Stimulated activated effector memory CD8-positive, alpha-beta T cell treated with anti-CD3 and anti-CD28 coated beads, Interleukin-12 subunit alpha, Interleukin-12 subunit beta, amount 100 ng/mL, for 72 hours (primary cell): ENCODE results near the gene ATP6V1C2.

ENCODE experiments used
- ATAC-seq: fragments of 150-1000 bp; cut with Tn5 transposase; 2 replicates; pipeline ENCODE4 v1.10.0; 2021
- DNase-seq, 2 donors: peaks; one replicate each; pipeline ENCODE4 v3.0.0; 2021 to 2022; ENCODE audit warnings: low spot score in 2 of 2
- H3K27ac Mint-ChIP-seq: one replicate; pipeline ENCODE4 v1.8.0; 2022; ENCODE audit warnings: mild to moderate bottlenecking, mixed read lengths
- H3K36me3 Mint-ChIP-seq: one replicate; pipeline ENCODE4 v1.8.0; 2022; ENCODE audit warnings: mild to moderate bottlenecking, mixed read lengths
- H3K4me1 Mint-ChIP-seq: one replicate; pipeline ENCODE4 v1.8.0; 2022; ENCODE audit warnings: mixed read lengths
- H3K4me3 Mint-ChIP-seq: one replicate; pipeline ENCODE4 v1.8.0; 2022; ENCODE audit warnings: mild to moderate bottlenecking, mixed read lengths
- H3K9me3 Mint-ChIP-seq: one replicate; pipeline ENCODE4 v1.8.0; 2022; ENCODE audit warnings: mixed read lengths

The ATP6V1C2 gene

DNA sequence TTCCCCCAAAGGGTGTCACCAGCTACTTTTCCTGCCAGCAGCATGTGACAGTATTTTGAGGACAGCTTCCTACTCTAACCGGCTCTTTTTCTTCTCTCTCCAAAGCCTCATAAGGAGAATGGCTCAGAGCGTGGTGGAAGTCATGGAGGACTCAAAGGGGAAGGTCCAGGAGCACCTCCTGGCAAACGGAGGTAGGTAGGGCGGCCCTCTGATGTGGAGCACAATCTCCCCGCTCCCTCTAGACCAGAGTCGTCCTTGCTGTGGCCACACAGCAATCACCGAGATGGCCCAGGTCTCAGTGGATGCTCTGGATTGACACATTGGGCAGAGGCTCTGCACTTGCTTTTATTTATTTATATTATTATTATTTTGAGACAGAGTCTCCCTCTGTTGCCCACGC lies 32.4 kb downstream of the ATP6V1C2 start:
- Mint-ChIP-seq H3K4me3 (no peak overlapping the region), H3K4me1 (no peaks in the 10 kb centered on the region), H3K27ac (no peak overlapping the region), H3K36me3 (no peaks in the 10 kb centered on the region), H3K9me3 (no peaks in the 10 kb centered on the region)
- DNase-seq: no peak
- no peak for ATAC-seq

GRCh38 chr2:10755621-10756020 lies 34.2 kb downstream of the ATP6V1C2 start:
- Mint-ChIP-seq H3K36me3 (no peaks in the 10 kb centered on the region), H3K27ac (no peak overlapping the region), H3K4me1 (no peaks in the 10 kb centered on the region), H3K4me3 (no peak overlapping the region), H3K9me3 (no peaks in the 10 kb centered on the region)
- DNase-seq (no peak), ATAC-seq (no peak)

DNA sequence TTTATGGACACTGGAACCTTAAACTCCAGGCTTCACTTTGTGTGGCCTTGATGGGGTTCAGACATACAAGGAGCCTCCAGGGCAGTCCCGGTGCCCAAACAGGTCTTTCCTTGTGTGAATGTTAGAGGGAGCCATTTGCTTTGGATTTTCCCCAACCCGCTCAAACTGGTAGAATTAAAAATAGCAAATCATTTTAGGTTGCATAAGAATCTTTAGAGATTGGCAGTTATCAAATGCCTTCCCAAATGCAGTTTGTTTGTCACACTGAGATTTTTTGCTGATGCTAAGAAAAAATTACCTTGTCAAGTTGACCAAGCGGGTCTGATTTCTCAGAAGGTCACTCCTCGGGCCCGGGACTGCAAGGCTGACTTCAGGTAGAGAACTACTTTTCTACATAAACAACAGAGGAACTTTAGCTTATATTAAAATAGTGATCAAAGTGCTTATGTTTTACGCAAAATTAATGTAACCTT lies 36.4 kb downstream of the ATP6V1C2 start:
- Mint-ChIP-seq H3K4me1 (peaks cover under 1% of the 10 kb centered on the region), H3K4me3 (no peak overlapping the region)

DNA sequence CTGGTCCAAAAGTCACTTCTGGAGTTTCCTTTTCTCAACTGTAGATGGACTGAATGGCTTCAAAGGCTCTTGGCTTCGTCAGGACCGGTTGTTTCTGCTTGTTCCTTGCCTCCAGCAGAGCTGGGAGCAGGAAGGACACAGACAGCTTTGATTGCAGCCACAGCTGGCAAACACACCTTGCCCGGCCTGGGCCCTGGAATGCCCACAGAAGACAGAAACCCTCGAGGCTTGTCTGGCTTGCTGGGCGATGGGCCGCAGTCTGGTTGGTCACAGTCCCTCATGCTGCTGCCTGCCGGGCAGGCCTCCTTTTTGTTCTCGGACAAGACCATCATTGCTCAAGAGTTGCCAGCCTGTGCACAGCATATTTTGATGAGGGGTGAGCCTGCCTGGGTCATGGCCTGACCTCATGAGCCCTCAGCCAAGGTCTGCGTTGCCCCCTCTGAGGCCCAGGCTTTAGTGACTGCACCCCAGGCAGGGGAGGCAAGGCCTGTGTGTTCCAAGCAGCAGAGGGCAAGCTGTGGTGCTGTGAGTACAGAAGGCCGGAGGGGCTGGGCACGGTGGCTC lies 37.8 kb downstream of the ATP6V1C2 start:
- H3K4me1 Mint-ChIP-seq: peaks cover 5% of the 10 kb centered on the region
- no peaks in the 10 kb centered on the region for H3K9me3 Mint-ChIP-seq
- DNase-seq: no peak
- no peak overlapping the region for H3K27ac Mint-ChIP-seq
- H3K4me3 Mint-ChIP-seq: no peak overlapping the region
- H3K36me3 Mint-ChIP-seq: no peaks in the 10 kb centered on the region
- ATAC-seq: no peak

More for the DNA sequence above, 36.4 kb downstream of the ATP6V1C2 start:
- ATAC-seq (no peak), DNase-seq (no peak)
- Mint-ChIP-seq H3K36me3 (no peaks in the 10 kb centered on the region), H3K9me3 (no peaks in the 10 kb centered on the region), H3K27ac (no peak overlapping the region)

DNA sequence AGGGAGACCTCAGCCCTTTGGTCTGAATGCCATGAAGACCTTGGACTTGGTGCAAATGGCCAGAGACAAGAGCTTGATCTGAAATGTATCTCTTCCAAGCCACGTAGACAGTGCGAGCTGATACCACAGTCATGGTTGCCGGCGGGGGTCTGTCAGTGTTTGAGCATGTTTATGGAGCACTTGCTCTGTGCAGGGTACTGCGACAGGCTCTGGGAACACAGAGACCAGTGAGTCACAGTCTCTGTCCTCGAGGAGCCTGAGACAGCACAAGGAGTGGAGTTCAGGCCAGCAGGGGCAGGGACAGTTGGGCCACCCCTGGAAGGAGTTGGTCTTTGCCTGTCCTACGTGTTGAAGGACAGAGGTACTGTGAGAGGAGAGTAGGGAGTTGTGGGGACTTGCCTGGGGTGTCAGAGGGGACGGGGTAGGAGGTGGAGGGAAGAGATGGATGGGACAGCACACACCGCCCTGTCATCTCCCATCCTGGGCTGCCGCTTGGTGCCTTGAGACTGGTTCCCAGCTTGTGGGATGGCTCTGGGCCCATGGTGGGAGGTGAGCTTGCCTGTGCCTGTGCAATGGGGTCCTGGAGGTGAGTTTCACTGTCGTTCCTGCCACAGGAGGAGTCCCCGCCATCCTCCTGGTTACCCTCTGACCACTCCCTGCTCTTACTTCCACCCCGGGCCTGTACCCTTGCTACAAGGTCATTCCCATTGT lies 39.5 kb downstream of the ATP6V1C2 start:
- no peak for DNase-seq
- no peak overlapping the region for H3K4me3 Mint-ChIP-seq
- H3K27ac Mint-ChIP-seq: no peak overlapping the region
- ATAC-seq: no peak
- no peaks in the 10 kb centered on the region for H3K9me3 Mint-ChIP-seq
- H3K36me3 Mint-ChIP-seq: no peaks in the 10 kb centered on the region
- H3K4me1 Mint-ChIP-seq: peaks cover 5% of the 10 kb centered on the region

DNA sequence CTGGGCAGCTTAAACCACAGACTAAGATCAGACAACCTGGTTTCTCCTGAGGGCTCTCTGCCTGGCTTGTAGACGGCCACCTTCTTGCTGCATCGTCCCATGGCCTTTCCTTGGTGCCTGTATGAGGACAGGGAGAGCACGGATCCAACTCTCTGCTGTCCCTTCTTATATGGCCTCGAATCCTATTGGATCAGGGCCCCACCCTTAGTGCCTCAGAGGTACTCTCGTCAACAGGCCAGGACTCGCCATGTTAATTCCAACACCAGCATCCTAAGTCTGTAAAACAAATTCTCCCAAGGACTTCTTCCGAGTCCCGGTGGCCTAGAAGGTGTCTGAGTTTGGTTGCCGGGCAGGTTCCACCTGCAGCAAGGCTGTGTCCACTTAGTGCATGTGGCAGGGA lies 40.2 kb downstream of the ATP6V1C2 start:
- DNase-seq (no peak), ATAC-seq (no peak)
- Mint-ChIP-seq H3K9me3 (no peaks in the 10 kb centered on the region), H3K4me1 (peaks cover 5% of the 10 kb centered on the region), H3K36me3 (no peaks in the 10 kb centered on the region), H3K4me3 (no peak overlapping the region), H3K27ac (no peak overlapping the region)

- no peaks in the 10 kb centered on the region for H3K36me3 Mint-ChIP-seq
- ATAC-seq (no peak), DNase-seq (no peak)
- H3K4me1 Mint-ChIP-seq: peaks cover 5% of the 10 kb centered on the region
- no peaks in the 10 kb centered on the region for H3K9me3 Mint-ChIP-seq
- H3K27ac Mint-ChIP-seq: no peak overlapping the region
- no peak overlapping the region for H3K4me3 Mint-ChIP-seq
Measured at GRCh38 chr2:10762651-10763460, 41.4 kb downstream of the ATP6V1C2 start.

DNA sequence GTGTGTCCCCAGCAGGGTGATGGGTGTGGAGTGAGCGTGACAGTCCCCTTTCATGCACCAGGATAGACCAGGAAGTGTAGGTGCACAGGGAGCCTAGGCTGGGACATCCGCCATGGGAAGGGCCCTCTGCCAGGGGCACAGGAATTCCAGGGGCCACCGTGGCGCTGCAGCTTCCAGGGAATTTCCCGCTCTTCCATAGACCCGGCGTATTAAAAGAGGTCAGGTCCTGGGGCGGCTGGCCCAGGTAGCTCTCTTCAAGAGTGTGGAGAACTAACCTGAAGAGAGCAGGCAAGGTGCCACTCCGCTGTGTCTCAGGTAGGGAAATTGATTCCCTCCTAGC lies 42.0 kb downstream of the ATP6V1C2 start:
- Mint-ChIP-seq H3K4me3 (no peak overlapping the region), H3K27ac (no peak overlapping the region), H3K36me3 (no peaks in the 10 kb centered on the region), H3K4me1 (peaks cover 5% of the 10 kb centered on the region), H3K9me3 (no peaks in the 10 kb centered on the region)
- DNase-seq (no peak), ATAC-seq (no peak)

DNA sequence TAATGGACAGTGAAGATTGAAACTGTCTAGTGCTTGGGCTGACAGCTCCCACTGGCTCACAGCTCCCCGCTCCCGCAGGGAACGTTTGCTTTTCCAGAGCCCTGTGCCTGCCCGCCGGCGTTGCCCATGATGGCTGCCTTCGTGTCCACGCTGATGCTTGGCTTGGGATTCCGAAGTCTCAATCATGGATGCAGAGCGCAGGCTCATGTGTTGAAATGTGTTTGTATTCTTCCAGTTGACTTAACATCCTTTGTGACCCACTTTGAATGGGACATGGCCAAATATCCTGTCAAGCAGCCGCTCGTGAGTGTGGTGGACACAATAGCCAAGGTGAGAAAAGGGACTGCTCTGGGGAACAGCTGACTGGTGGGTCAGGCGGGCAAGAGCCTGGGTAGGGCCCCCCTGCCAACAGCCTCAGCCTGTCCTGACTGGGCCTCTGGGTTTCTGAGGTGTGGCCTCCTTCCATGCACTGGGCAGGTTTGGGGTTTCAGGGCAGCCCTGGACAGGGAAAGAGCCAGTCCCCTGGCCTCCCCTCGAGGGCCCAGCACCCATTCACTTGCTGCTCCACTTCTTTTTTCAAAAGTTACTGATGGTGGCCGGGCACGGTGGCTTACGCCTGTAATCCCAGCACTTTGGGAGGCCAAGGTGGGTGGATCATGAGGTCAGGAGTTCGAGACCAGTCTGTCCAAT lies 42.8 kb downstream of the ATP6V1C2 start:
- Mint-ChIP-seq H3K36me3 (no peaks in the 10 kb centered on the region), H3K27ac (no peak overlapping the region)
- no peak for ATAC-seq

GRCh38 chr2:10764896-10765295 lies 43.5 kb downstream of the ATP6V1C2 start:
- Mint-ChIP-seq H3K4me3 (no peak overlapping the region), H3K9me3 (no peaks in the 10 kb centered on the region)
- ATAC-seq: no peak

More for the DNA sequence above, 42.8 kb downstream of the ATP6V1C2 start:
- H3K4me1 Mint-ChIP-seq: peaks cover 5% of the 10 kb centered on the region
- H3K4me3 Mint-ChIP-seq: no peak overlapping the region
- no peaks in the 10 kb centered on the region for H3K9me3 Mint-ChIP-seq
- DNase-seq: no peak

DNA sequence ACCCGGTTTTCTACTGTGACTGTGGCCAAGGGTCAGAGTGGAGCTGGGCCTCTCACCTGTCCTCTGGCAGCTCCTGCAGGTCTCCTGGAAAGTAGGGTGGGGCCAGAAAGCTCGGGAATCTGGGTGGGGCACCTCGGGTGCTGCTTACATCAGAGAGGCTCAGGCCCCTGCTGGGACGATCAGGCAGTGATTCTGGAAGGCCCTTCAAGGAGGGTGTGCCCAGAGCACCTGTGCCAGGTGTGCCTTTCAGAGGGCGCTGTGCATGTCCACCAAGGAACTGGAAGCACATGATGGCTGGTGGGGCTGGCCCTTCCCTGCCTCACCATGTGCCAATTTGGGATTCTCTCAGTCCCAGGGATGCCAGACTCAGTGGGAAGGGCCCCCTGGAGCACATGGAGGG lies 44.0 kb downstream of the ATP6V1C2 start:
- ATAC-seq (peak; percentile 12), DNase-seq (no peak)
- no peak overlapping the region for H3K27ac Mint-ChIP-seq
- H3K36me3 Mint-ChIP-seq: no peaks in the 10 kb centered on the region
- no peak overlapping the region for H3K4me3 Mint-ChIP-seq
- H3K9me3 Mint-ChIP-seq: no peaks in the 10 kb centered on the region
- peaks cover 5% of the 10 kb centered on the region for H3K4me1 Mint-ChIP-seq

More at GRCh38 chr2:10764896-10765295, 43.5 kb downstream of the ATP6V1C2 start:
- H3K36me3 Mint-ChIP-seq: no peaks in the 10 kb centered on the region
- no peak overlapping the region for H3K27ac Mint-ChIP-seq
- H3K4me1 Mint-ChIP-seq: peaks cover 5% of the 10 kb centered on the region
- DNase-seq: no peak

GRCh38 chr2:10765914-10766313 lies 44.5 kb downstream of the ATP6V1C2 start:
- Mint-ChIP-seq H3K9me3 (no peaks in the 10 kb centered on the region), H3K36me3 (no peaks in the 10 kb centered on the region), H3K4me3 (no peak overlapping the region), H3K27ac (no peak overlapping the region), H3K4me1 (peaks cover 5% of the 10 kb centered on the region)
- DNase-seq: no peak
- no peak for ATAC-seq

DNA sequence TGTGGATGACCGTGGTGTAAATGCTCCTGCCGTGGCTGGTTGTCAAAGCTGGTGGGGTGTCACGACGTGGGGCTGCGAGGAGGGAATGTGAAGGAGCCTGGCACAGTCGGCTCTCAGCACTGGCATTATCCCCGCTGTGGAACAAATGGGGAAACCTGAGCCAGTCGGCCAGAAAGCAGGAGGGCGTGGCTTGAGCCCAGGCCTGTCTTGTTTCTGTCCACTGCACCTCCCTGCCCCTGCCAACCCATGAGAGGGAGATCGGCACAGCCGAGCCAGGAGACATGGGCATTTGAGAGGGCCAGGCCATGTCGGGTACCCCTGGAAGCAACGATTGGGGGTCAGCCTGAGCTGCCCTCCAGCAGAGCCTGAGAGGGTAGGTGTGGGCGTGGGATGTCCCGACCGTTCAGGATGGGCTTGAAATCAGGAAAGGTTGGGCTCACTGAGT lies 46.7 kb downstream of the ATP6V1C2 start:
- Mint-ChIP-seq H3K4me3 (no peak overlapping the region), H3K9me3 (no peaks in the 10 kb centered on the region)

DNA sequence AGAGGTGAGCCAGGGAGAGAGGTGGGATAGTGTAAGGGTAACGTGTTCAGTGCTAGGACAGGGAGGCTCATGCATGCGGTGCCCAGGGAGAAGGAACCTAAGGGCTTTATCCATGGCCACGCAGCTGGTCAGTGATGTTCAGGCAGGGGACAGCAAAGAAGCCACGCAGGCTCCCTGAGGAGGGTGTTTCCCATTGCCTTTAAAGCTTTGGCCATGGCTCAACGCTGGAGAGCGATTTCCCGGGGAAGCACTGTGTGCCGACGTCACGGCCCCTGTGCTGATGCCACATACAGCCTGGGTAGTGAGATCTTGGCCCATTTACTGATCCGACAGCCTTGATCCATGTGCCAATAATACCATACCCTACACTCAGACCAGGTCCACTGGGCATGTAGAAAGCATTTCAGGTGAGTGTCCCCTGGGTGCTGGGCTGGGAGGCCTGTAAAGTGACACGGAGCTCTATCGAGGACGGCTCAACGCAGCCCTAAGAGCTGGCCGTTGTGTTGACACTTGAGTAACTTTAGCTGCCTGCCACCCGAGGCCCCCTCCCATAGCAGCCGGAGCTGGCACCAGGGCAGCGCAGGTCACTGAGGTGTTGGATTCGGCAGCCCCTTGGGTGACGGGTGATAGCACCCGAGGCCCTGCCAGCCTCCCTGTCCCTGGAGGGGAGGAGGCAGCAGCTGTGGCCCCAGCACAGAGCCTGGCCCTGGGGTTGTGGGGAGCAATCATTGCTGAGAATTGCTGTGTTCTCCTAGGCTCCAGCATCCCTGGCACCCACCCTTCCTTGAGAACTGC lies 49.7 kb downstream of the ATP6V1C2 start:
- H3K4me1 Mint-ChIP-seq: no peaks in the 10 kb centered on the region
- DNase-seq (no peak), ATAC-seq (no peak)
- no peak overlapping the region for H3K27ac Mint-ChIP-seq
- H3K4me3 Mint-ChIP-seq: no peak overlapping the region
- peaks cover 5% of the 10 kb centered on the region for H3K36me3 Mint-ChIP-seq
- H3K9me3 Mint-ChIP-seq: no peaks in the 10 kb centered on the region

More for the DNA sequence above, 46.7 kb downstream of the ATP6V1C2 start:
- ATAC-seq (no peak), DNase-seq (no peak)
- H3K36me3 Mint-ChIP-seq: no peaks in the 10 kb centered on the region
- H3K4me1 Mint-ChIP-seq: peaks cover 2% of the 10 kb centered on the region
- H3K27ac Mint-ChIP-seq: no peak overlapping the region

DNA sequence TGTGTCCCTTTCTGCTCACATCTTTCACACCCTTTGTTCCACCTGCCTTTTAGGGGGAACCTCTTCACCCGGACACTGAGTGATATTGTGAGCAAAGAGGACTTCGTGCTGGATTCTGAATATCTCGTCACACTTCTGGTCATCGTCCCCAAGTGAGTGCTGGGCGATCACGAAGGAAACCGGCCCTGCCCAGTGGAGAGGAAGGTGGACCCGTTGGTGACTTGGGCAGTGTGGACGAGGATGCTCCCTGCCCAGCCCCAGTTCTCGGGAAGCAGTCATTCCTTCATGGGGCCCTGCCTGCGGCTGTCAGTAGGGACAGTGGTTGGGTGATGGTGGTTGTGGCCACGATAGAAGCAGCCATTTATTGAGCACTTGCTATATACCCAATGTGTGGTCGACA lies 50.4 kb downstream of the ATP6V1C2 start:
- H3K27ac Mint-ChIP-seq: no peak overlapping the region
- no peaks in the 10 kb centered on the region for H3K9me3 Mint-ChIP-seq
- DNase-seq: no peak
- no peak overlapping the region for H3K4me3 Mint-ChIP-seq
- H3K4me1 Mint-ChIP-seq: no peaks in the 10 kb centered on the region
- H3K36me3 Mint-ChIP-seq: peaks cover 5% of the 10 kb centered on the region
- no peak for ATAC-seq
